ENCODE measurements around the gene INSRR. TPM values are rescaled to one million over a fixed set of nuclear protein-coding genes. Genes with fewer than 3 reads are reported as not detected.

Gene INSRR
- total RNA-seq, 4 donors from 2014 or later, result not detected

- TF ChIP-seq EP300 (IDR thresholded peaks at IDR 0.05) (no peak), POLR2A (IDR thresholded peaks at IDR 0.05) (no peak), POLR2AphosphoS5 (IDR thresholded peaks at IDR 0.05) (no peak), CTCF (IDR thresholded peaks at IDR 0.05) (no peak)
- no peaks in the 10 kb centered on the region for H3K4me1 ChIP-seq
- no peaks in the 10 kb centered on the region for H3K36me3 ChIP-seq
- WGBS, result 53% methylated on average over 5 of the region's 5 CpGs
- no peak for DNase-seq (ENCODE audit: low spot score in 2 of 2)
- H3K27me3 ChIP-seq, result peaks cover 74% of the 10 kb centered on the region
- no peak overlapping the region for H3K4me3 ChIP-seq
- no peaks in the 10 kb centered on the region for H3K9me3 ChIP-seq
- no peak overlapping the region for H3K27ac ChIP-seq
Measured at GRCh38 chr1:156836041-156836654, 22.8 kb downstream of the INSRR start.

DNA sequence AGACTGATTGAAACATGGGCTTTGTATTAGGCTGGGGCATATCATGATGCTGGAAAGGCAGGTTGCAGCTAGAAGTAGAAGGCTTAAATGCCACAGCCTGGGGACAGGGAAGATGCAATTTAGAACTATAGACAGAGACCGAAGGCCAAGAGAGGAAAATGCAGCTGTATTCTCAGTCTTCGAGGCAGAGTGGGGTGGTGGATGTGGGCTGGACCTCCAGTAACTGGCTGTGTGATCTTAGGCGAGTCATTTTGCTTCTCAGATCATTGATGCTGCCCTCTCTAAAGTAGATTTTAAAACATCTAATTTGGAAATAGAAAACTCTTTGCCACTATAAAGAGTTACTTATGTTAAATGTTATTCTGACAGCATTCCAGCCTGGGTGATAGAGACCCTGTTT is 24.6 kb downstream of the INSRR start:
- no peak overlapping the region for H3K4me3 ChIP-seq

DNA sequence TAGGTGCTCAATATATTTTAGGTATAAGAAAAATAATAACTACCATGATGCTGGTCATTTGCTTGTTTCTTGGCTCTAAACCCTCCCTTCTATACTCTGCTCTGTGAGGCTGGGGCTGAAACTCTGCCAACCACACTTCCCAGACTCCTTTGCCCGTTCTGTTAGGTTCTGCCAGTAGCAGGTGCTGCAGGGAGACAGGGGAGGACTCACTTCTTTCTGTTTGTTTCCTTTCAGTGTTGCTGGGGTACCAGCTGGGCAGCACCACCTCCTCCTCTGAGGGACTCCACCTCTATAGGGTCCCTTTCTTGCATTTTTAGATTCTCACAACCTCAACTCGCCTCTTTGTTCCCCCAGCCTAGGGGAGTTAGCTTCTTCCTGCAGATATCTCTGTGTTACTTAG is 25.3 kb downstream of the INSRR start:
- H3K4me3 ChIP-seq, result no peak overlapping the region
- peaks cover 53% of the 10 kb centered on the region for H3K27me3 ChIP-seq
- no peak for DNase-seq (ENCODE audit: low spot score in 2 of 2)
- TF ChIP-seq EP300 (IDR thresholded peaks at IDR 0.05) (no peak), CTCF (IDR thresholded peaks at IDR 0.05) (no peak), POLR2A (IDR thresholded peaks at IDR 0.05) (no peak), POLR2AphosphoS5 (IDR thresholded peaks at IDR 0.05) (no peak)
- H3K27ac ChIP-seq, result no peak overlapping the region
- no peaks in the 10 kb centered on the region for H3K36me3 ChIP-seq
- no peaks in the 10 kb centered on the region for H3K9me3 ChIP-seq
- 53% methylated on average over 2 of the region's 2 CpGs for whole genome bisulfite sequencing
- H3K4me1 ChIP-seq, result no peaks in the 10 kb centered on the region

More for the DNA sequence above, 24.6 kb downstream of the INSRR start:
- no peak for DNase-seq (ENCODE audit: low spot score in 2 of 2)
- WGBS, result 60% methylated on average over 3 of the region's 3 CpGs
- TF ChIP-seq CTCF (IDR thresholded peaks at IDR 0.05) (no peak), POLR2AphosphoS5 (IDR thresholded peaks at IDR 0.05) (no peak), POLR2A (IDR thresholded peaks at IDR 0.05) (no peak), EP300 (IDR thresholded peaks at IDR 0.05) (no peak)
- Histone ChIP-seq H3K36me3 (no peaks in the 10 kb centered on the region), H3K27ac (no peak overlapping the region), H3K4me1 (no peaks in the 10 kb centered on the region), H3K27me3 (peaks cover 60% of the 10 kb centered on the region), H3K9me3 (no peaks in the 10 kb centered on the region)

DNA sequence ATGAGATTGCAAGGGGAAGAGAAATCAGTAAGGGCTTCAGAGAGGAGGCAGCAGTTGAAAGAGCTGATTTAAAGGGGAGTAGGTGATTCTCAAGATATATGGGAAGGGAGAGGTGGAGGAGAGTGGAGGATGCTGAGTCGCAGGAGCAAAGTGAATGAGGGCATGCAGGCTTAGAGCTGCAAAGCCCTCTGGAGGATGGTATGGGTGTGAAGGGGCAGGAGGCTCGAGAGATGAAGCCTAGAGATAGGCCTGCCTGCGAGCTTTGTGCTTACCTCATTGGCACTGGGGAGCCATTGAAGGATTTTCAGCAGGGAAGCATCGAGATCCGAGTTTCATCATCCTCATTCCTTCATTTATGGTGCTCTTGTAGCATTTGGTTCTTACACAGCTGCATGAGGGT is 26.5 kb downstream of the INSRR start:
- no peak overlapping the region for H3K4me3 ChIP-seq
- H3K27ac ChIP-seq, result no peak overlapping the region
- H3K36me3 ChIP-seq, result no peaks in the 10 kb centered on the region
- H3K9me3 ChIP-seq, result no peaks in the 10 kb centered on the region
- H3K27me3 ChIP-seq, result peaks cover 41% of the 10 kb centered on the region
- no peak for DNase-seq (ENCODE audit: low spot score in 2 of 2)
- TF ChIP-seq CTCF (IDR thresholded peaks at IDR 0.05) (no peak), EP300 (IDR thresholded peaks at IDR 0.05) (no peak), POLR2A (IDR thresholded peaks at IDR 0.05) (no peak), POLR2AphosphoS5 (IDR thresholded peaks at IDR 0.05) (no peak)
- H3K4me1 ChIP-seq, result no peaks in the 10 kb centered on the region
- WGBS, result 66% methylated on average over 5 of the region's 5 CpGs

GRCh38 chr1:156828400-156829124 is 30.4 kb downstream of the INSRR start:
- Histone ChIP-seq H3K27ac (no peak overlapping the region), H3K36me3 (no peaks in the 10 kb centered on the region), H3K9me3 (no peaks in the 10 kb centered on the region), H3K4me3 (no peak overlapping the region), H3K4me1 (no peaks in the 10 kb centered on the region), H3K27me3 (peaks cover 16% of the 10 kb centered on the region)
- 77% methylated on average over 18 of the region's 18 CpGs for WGBS
- TF ChIP-seq POLR2A (IDR thresholded peaks at IDR 0.05), result no peak
- no peak for TF ChIP-seq POLR2AphosphoS5 (IDR thresholded peaks at IDR 0.05)
- no peak for TF ChIP-seq CTCF (IDR thresholded peaks at IDR 0.05)
- no peak for TF ChIP-seq EP300 (IDR thresholded peaks at IDR 0.05)
- no peak for DNase-seq (ENCODE audit: low spot score in 2 of 2)

Data from suprapubic skin (tissue), 4 donors.